HepG2 (cell line): ENCODE results near the gene BRIP1.

Experiments used
- CEBPB ChIP-seq: IDR thresholded peaks from 2 replicates; pipeline ENCODE4 v1.6.1; 2011; ENCODE audit warnings: low read depth, low read length, improper control_type of control experiment, borderline replicate concordance
- CREB1 ChIP-seq, 2 experiments: fragments of 450-650 bp in 1 of 2; IDR thresholded peaks; 2 replicates each; pipeline ENCODE4 v1.6.1; 2016 to 2017; ENCODE audit warnings: control low read depth in 1 of 2, mild to moderate bottlenecking in 1 of 2, missing compliant biosample characterization in 1 of 2, missing genetic modification characterization in 1 of 2
- MEIS1 ChIP-seq: sonication (generic); formaldehyde crosslinking; IDR thresholded peaks from 2 replicates; pipeline ENCODE4 v1.9.0; 2021; ENCODE audit warnings: mild to moderate bottlenecking, missing genetic modification reagents, moderate library complexity, borderline replicate concordance
- MIER2 ChIP-seq: IDR thresholded peaks from 2 replicates; pipeline ENCODE4 v1.6.1; 2016; ENCODE audit warnings: missing biosample characterization, missing genetic modification reagents
- POLR2A ChIP-seq, 2 experiments: IDR thresholded peaks; 2 replicates each; pipeline ENCODE4 v1.6.1; 2011; ENCODE audit warnings: low read depth in 2 of 2, low read length in 2 of 2, mild to moderate bottlenecking in 1 of 2, moderate library complexity in 1 of 2; ENCODE audit not compliant: insufficient read depth in 1 of 2
- SUZ12 ChIP-seq: fragments of 150-350 bp; IDR thresholded peaks from 2 replicates; pipeline ENCODE4 v1.6.1; 2014; ENCODE audit warnings: low read depth, low read length
- ZBTB8A ChIP-seq: sonication (generic); formaldehyde crosslinking; IDR thresholded peaks from 2 replicates; pipeline ENCODE4 v1.4.0; 2020; ENCODE audit warnings: mild to moderate bottlenecking, low read depth, missing genetic modification reagents, borderline replicate concordance
- ZNF224 ChIP-seq: sonication (generic); formaldehyde crosslinking; IDR thresholded peaks from 2 replicates; pipeline ENCODE4 v1.5.0; 2020; ENCODE audit warnings: mild to moderate bottlenecking, missing genetic modification reagents
- TF ChIP-seq, protein P1 (sequence below): sonication (generic); formaldehyde crosslinking; IDR thresholded peaks from 2 replicates; pipeline ENCODE4 v1.8.1; 2023; ENCODE audit warnings: missing genetic modification reagents, inconsistent platforms, borderline replicate concordance

DNA sequence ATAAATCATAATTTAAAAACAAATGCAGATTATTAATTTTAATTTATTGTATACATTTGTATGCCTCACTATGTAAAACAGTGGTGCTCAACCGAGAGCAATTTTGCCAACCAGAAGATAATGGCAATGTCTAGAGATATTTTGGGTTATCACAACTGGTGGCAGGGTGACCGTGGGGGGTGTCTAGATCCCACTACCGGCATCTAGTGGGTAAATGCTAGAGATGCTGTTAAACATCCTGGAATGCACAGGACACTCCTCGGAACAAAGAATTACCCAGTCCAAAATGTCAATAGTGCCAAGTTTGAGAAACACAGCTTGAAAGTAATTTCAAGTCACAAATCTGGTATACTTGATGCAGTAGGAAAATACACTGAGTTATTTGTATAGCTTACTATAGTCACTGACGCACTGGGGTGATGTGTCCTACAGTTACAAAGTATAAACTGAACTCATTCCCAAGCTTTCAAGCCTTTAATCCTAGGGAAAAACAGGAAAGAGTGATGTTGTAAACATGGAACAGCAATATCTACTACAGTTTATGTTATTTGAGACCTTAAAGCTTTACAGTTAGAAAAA lies 133.5 kb downstream of the BRIP1 start:
- TF ChIP-seq MEIS1 (CRISPR knock-in tag) (no peak), CREB1 (IDR thresholded peaks at IDR 0.05) (no peak), CREB1 (CRISPR knock-in tag; IDR thresholded peaks at IDR 0.05) (no peak), POLR2A (IDR thresholded peaks at IDR 0.05; ENCODE audit: insufficient read depth in 1 of 2, low read depth in 2 of 2, low read length in 2 of 2) (no peak), SUZ12 (no peak), CEBPB (no peak), ZBTB8A (no peak), ZNF224 (CRISPR knock-in tag) (no peak), MIER2 (no peak)
- TF ChIP-seq, protein P1, sequence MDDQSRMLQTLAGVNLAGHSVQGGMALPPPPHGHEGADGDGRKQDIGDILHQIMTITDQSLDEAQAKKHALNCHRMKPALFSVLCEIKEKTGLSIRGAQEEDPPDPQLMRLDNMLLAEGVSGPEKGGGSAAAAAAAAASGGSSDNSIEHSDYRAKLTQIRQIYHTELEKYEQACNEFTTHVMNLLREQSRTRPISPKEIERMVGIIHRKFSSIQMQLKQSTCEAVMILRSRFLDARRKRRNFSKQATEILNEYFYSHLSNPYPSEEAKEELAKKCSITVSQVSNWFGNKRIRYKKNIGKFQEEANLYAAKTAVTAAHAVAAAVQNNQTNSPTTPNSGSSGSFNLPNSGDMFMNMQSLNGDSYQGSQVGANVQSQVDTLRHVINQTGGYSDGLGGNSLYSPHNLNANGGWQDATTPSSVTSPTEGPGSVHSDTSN (CRISPR knock-in tag), result no peak
